GM12878 (cell line): ENCODE results near the gene RNASEH2B. TPM values are rescaled to one million over a fixed set of nuclear protein-coding genes. Genes with fewer than 3 reads are reported as not detected.

Experiments used
- ATAC-seq: fragments of 200-7000 bp; cut with Tn5 transposase; 3 replicates; pipeline ENCODE4 v1.9.1; 2020; ENCODE audit warnings: mild to moderate bottlenecking, moderate library complexity
- BruUV-seq: library from RNA; stranded (reverse); fragments of 400-500 nt; replicated peaks from 2 replicates; lab custom pipeline; 2021; lab: Mats Ljungman, UMichigan
- CTCF ChIA-PET: fragments of 300-600 bp; sonication (Branson Sonifier 250); formaldehyde crosslinking; extraction: SDS; loops from one replicate; lab custom pipeline; 2021; ENCODE audit warnings: inconsistent platforms; lab: Yijun Ruan, JAX
- POLR2A ChIA-PET: fragments of 350-600 bp; formaldehyde crosslinking; extraction: SDS; loops from one replicate; lab custom pipeline; 2021; ENCODE audit warnings: inconsistent platforms; lab: Charles Lee
- RAD21 ChIA-PET: fragments of 300-600 bp; sonication (Branson Sonifier 250); formaldehyde crosslinking; loops from one replicate; lab custom pipeline; 2023; ENCODE audit warnings: antibody characterized with exemption; ENCODE audit not compliant: unreplicated experiment; lab: Charles Lee
- SMC1A ChIA-PET: fragments of 300-600 bp; sonication (Branson Sonifier 250); formaldehyde crosslinking; loops from one replicate; lab custom pipeline; 2023; ENCODE audit not compliant: unreplicated experiment, uncharacterized antibody; lab: Charles Lee
- DNase-seq: peaks from one replicate; pipeline ENCODE4 v3.0.0-alpha.2; 2011; ENCODE audit warnings: low read depth, low spot score
- FAIRE-seq: peaks from 3 replicates; lab custom pipeline; 2011; peaks lifted over from hg19 to GRCh38; lab: Jason Lieb, UNC
- H2AFZ ChIP-seq: 2 replicates; pipeline ENCODE4 v1.6.0; 2011; ENCODE audit warnings: low read depth, low read length, control low read depth; ENCODE audit not compliant: control insufficient read depth
- H3K27ac ChIP-seq: 2 replicates; pipeline ENCODE4 v1.5.1; 2011; ENCODE audit warnings: control low read depth; ENCODE audit not compliant: control insufficient read depth, insufficient read depth
- H3K27me3 ChIP-seq, 2 experiments: replicated peaks in 1 of 2; 2 replicates each; pipeline versions ENCODE4 v1.6.0 to v1.6.1; 2011; ENCODE audit warnings: low read length in 1 of 2; ENCODE audit not compliant: control insufficient read depth in 2 of 2, insufficient read depth in 2 of 2
- H3K36me3 ChIP-seq, 2 experiments: 2 replicates each; pipeline ENCODE4 v1.5.1; 2011; ENCODE audit warnings: low read length in 1 of 2; ENCODE audit not compliant: control insufficient read depth in 2 of 2, insufficient read depth in 2 of 2
- H3K4me1 ChIP-seq: 2 replicates; pipeline ENCODE4 v1.6.1; 2011; ENCODE audit warnings: mild to moderate bottlenecking, low read length, moderate library complexity, mixed read lengths; ENCODE audit not compliant: control insufficient read depth, insufficient read depth
- H3K4me2 ChIP-seq: 2 replicates; pipeline ENCODE4 v1.6.0; 2011; ENCODE audit warnings: control low read depth; ENCODE audit not compliant: control insufficient read depth, insufficient read depth
- H3K4me3 ChIP-seq: fragments of 200-600 bp; sonication (generic); 2 replicates; pipeline ENCODE4 v1.5.1; 2016
- H3K79me2 ChIP-seq: 2 replicates; pipeline ENCODE4 v1.6.0; 2011; ENCODE audit warnings: low read length; ENCODE audit not compliant: control insufficient read depth, insufficient read depth
- H3K9ac ChIP-seq: 2 replicates; pipeline ENCODE4 v1.8.0; 2011; ENCODE audit warnings: low read length, control low read depth, mixed read lengths; ENCODE audit not compliant: control insufficient read depth, insufficient read depth
- H3K9me3 ChIP-seq: replicated peaks from 3 replicates; pipeline ENCODE4 v1.5.1; 2011; ENCODE audit warnings: mild to moderate bottlenecking, low read length; ENCODE audit not compliant: control insufficient read depth, insufficient read depth
- H4K20me1 ChIP-seq: 2 replicates; pipeline ENCODE4 v1.6.0; 2011; ENCODE audit not compliant: control insufficient read depth, insufficient read depth
- BMI1 ChIP-seq: fragments of 450-650 bp; IDR thresholded peaks from 2 replicates; pipeline ENCODE4 v1.6.1; 2016; ENCODE audit warnings: mild to moderate bottlenecking, moderate library complexity, borderline replicate concordance
- NFYB ChIP-seq: IDR thresholded peaks from 2 replicates; pipeline ENCODE4 v1.6.1; 2011; ENCODE audit warnings: low read depth, mild to moderate bottlenecking, low read length, improper control_type of control experiment, moderate library complexity; ENCODE audit not compliant: insufficient read depth
- PKNOX1 ChIP-seq: fragments of 450-650 bp; IDR thresholded peaks from 2 replicates; pipeline ENCODE4 v1.6.1; 2016; ENCODE audit warnings: mild to moderate bottlenecking
- POU2F2 ChIP-seq: IDR thresholded peaks from 3 replicates; pipeline ENCODE4 v1.6.1; 2011; ENCODE audit warnings: low read depth, mild to moderate bottlenecking, low read length, borderline replicate concordance
- RCOR1 ChIP-seq: conservative IDR thresholded peaks from 2 replicates; pipeline ENCODE4 v1.6.1; 2012; ENCODE audit warnings: low read depth, low read length, improper control_type of control experiment
- RFX5 ChIP-seq: IDR thresholded peaks from 2 replicates; pipeline ENCODE4 v1.6.1; 2011; ENCODE audit warnings: low read depth, low read length, improper control_type of control experiment
- RUNX3 ChIP-seq: IDR thresholded peaks from 2 replicates; pipeline ENCODE4 v1.6.1; 2012; ENCODE audit warnings: low read length, inconsistent platforms
- SMARCA5 ChIP-seq: fragments of 450-650 bp; IDR thresholded peaks from 2 replicates; pipeline ENCODE4 v1.6.1; 2017; ENCODE audit warnings: mild to moderate bottlenecking
- SPI1 ChIP-seq: IDR thresholded peaks from 2 replicates; pipeline ENCODE4 v1.6.1; 2011; ENCODE audit warnings: low read depth, mild to moderate bottlenecking, low read length, moderate library complexity, borderline replicate concordance; ENCODE audit not compliant: insufficient read depth
- TCF7 ChIP-seq: IDR thresholded peaks from 2 replicates; pipeline ENCODE4 v1.6.1; 2014; ENCODE audit warnings: antibody characterized with exemption, borderline replicate concordance
- WGBS: methylation state at CpG from one replicate; pipeline ENCODE4 v1.1.6; 2016; ENCODE audit warnings: low lambda C conversion rate; ENCODE audit not compliant: insufficient replicate concordance, insufficient coverage; ENCODE audit errors: missing lambda C conversion rate; 5-methylcytosine and 5-hydroxymethylcytosine counted together
- in situ Hi-C: fragments of 300-500 bp; cut with MboI; formaldehyde crosslinking; loops from 9 replicates; pipeline ENCODE4 v1.14.3; 2018; ENCODE audit warnings: mixed read lengths
- intact Hi-C: fragments of 100-400 bp; cut with micrococcal nuclease; formaldehyde crosslinking; loops from one replicate; pipeline ENCODE4 v1.14.2; 2022; ENCODE audit not compliant: unreplicated experiment
- polyA plus RNA-seq, 11 experiments: library from polyadenylated mRNA; depleted of rRNA in 4 of 11; unstranded in 6 of 11; stranded (reverse) in 5 of 11; fragments of >200 nt; fragmentation: Nextera tagmentation in 4 of 11; fragmentation: Illumina TruSeq in 1 of 11; extraction: Ambion mirVana in 4 of 11; extraction: Trizol in 1 of 11; gene quantifications; 1 replicate in 1 of 11; 2 replicates in 10 of 11; pipeline versions ENCODE4 v1.2.1 to v1.2.3, GENCODE V29; 2011 to 2016; ENCODE audit warnings: inconsistent platforms in 2 of 11, missing spikeins in 2 of 11, low read depth in 1 of 11
- total RNA-seq, 4 experiments: library from RNA; depleted of rRNA in 3 of 4; stranded (reverse); fragments of >200 nt in 3 of 4; fragmentation: Illumina TruSeq in 1 of 4; extraction: Trizol in 1 of 4; gene quantifications; 2 replicates each; pipeline versions ENCODE4 v1.2.1 to v1.2.3, GENCODE V29; 2013 to 2021
- TF ChIP-seq, protein P1 (sequence below): fragments of 450-650 bp; IDR thresholded peaks from 2 replicates; pipeline ENCODE4 v1.6.1; 2017; ENCODE audit warnings: mild to moderate bottlenecking, moderate library complexity

The RNASEH2B gene
- total and polyA plus RNA-seq, 10 of the 15 experiments (the other 5 are each of a cell fraction or from before 2014, with no cell fraction given): 64.9 to 148 (median 97.3) TPM

DNA sequence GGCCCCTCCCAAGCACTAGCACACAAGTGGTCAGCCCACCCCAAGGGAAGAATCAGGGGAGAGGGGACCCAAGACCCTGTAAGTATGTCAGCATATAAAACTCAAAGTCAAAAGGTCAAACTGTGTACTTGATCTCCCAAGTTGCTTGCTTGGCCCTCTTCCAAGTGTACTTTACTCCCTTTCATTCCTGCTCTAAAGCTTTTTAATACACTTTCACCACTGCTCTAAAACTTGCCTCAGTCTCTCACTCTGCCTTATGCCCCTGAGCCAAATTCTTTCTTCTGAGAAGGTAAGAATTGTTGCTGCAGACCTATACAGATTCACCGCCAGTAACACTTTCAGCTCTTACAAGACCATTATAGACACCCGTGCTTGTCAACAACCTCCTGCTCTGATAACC lies 15.1 kb upstream of the RNASEH2B start (continued):
- TF ChIP-seq RFX5 (no peak), POU2F2 (no peak), NFYB (no peak), TCF7 (no peak), RCOR1 (no peak), SMARCA5 (no peak), RUNX3 (no peak)

DNA sequence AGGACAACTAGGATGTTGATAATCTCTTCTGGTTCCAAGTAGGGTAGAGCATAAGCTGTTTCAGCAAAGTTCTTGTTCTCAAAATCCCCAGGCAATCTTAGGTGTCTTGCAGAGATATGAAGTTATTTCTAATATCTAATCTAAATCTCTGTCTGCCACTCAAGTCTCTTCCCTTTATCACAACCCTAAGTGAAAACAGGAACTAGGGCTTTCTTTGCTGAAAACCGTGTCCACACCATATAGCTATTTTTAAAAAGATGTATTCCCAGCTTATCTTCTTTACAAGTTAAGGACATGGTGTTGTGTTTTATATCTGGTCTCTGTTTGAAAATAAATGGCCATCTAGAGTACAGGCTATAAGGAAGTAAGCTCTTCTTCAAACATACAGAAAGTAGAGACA lies 11.3 kb upstream of the RNASEH2B start:
- Histone ChIP-seq H2AFZ (no peak overlapping the region), H3K4me1 (peaks cover 7% of the 10 kb centered on the region), H3K36me3 (no peaks in the 10 kb centered on the region), H3K27ac (no peak overlapping the region), H3K4me3 (no peak overlapping the region), H3K79me2 (no peaks in the 10 kb centered on the region), H4K20me1 (no peaks in the 10 kb centered on the region), H3K9ac (no peak overlapping the region), H3K4me2 (peak overlapping the region; percentile 26; the same call in 1 of the 2 replicates), H3K9me3 (no peaks in the 10 kb centered on the region; the same call in 2 of the 3 replicates), H3K27me3 (no peaks in the 10 kb centered on the region)
- TF ChIP-seq PKNOX1: peak; percentile 69
- TF ChIP-seq, protein P1, sequence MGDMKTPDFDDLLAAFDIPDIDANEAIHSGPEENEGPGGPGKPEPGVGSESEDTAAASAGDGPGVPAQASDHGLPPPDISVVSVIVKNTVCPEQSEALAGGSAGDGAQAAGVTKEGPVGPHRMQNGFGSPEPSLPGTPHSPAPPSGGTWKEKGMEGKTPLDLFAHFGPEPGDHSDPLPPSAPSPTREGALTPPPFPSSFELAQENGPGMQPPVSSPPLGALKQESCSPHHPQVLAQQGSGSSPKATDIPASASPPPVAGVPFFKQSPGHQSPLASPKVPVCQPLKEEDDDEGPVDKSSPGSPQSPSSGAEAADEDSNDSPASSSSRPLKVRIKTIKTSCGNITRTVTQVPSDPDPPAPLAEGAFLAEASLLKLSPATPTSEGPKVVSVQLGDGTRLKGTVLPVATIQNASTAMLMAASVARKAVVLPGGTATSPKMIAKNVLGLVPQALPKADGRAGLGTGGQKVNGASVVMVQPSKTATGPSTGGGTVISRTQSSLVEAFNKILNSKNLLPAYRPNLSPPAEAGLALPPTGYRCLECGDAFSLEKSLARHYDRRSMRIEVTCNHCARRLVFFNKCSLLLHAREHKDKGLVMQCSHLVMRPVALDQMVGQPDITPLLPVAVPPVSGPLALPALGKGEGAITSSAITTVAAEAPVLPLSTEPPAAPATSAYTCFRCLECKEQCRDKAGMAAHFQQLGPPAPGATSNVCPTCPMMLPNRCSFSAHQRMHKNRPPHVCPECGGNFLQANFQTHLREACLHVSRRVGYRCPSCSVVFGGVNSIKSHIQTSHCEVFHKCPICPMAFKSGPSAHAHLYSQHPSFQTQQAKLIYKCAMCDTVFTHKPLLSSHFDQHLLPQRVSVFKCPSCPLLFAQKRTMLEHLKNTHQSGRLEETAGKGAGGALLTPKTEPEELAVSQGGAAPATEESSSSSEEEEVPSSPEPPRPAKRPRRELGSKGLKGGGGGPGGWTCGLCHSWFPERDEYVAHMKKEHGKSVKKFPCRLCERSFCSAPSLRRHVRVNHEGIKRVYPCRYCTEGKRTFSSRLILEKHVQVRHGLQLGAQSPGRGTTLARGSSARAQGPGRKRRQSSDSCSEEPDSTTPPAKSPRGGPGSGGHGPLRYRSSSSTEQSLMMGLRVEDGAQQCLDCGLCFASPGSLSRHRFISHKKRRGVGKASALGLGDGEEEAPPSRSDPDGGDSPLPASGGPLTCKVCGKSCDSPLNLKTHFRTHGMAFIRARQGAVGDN: no peak
- peak; percentile 52 for TF ChIP-seq SPI1
- no peak for TF ChIP-seq BMI1
- SMC1A ChIA-PET: interaction anchor here (0.7 to 2.1 kb wide), 6 partner anchors 8 to 97 kb away, joined by 3 to 10 read pairs (median 4); no protein-coding TSS in a partner anchor
- CTCF ChIA-PET: interaction anchor here (1.2 to 2.0 kb wide), 3 partner anchors 11 to 25 kb away, joined by 3 to 7 read pairs (median 3); no protein-coding TSS in a partner anchor
- no peak for DNase-seq
- BruUV-seq: no TSS peak
- RAD21 ChIA-PET: interaction anchor here (2.0 kb wide), 1 partner anchor 14 kb away, joined by 7 read pairs; no protein-coding TSS in a partner anchor
- ATAC-seq: peak; percentile 19; the same call in 1 of the 3 replicates
- 4% methylated on average over 1 of the region's 1 CpG for WGBS
- no peak for FAIRE-seq
- intact Hi-C loops (no loop called here), in situ Hi-C loops (no loop called here)
- POLR2A ChIA-PET: no interaction called here
